ENCODE measurements around the gene USP32. TPM values are rescaled to one million over a fixed set of nuclear protein-coding genes. Genes with fewer than 3 reads are reported as not detected.

Gene USP32
- total RNA-seq, 4 donors from 2014 or later: 14.7 to 86.0 (median 54.8) TPM

DNA sequence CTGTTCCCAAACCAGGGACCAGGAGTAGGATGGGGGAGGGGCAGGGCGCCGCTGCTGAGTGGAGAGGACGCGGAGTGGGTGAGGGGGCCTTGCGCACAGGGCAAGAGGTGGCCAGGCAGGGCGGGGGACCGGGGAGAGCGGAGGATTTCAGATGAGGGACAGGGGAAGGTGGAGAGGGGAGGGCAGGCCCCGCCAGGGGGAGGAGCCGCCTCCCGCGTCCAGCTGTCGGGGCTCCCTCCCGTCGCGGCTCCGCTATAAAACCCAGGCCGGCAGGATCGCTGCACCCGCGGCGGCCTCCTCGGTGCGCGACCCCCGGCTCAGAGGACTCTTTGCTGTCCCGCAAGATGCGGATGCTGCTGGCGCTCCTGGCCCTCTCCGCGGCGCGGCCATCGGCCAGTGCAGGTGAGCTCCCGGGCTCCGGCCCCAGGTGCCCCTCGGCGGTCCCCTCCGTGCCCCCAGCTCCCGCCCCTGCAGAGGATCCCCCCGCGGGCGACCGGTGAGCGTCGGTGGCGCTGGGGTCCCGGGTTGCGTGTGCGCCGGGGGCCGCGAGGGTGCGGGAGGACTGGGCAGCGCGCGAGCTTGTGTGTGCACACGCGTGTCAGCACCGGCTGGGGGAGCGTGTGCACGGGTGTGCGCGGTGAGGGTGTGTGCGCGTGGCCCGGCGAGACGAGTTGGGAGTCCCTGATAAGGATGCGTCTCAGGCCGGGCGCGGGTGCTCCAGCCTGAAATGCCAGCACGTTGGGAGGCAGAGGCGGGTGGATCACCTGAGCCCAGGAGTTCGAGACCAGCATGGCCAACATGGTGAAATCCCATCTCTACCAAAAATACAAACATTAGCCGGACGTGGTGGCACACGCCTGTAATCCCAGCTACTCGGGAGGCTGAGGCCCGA, 242.0 kb downstream of the USP32 start, which contains the start of gene CA4:
Gene CA4, plus strand, starts transcription at position 283 of the 892 bp plus-strand sequence. Its CDS starts 62 bp downstream, at position 345.
- no peaks in the 10 kb centered on the region for H3K9me3 ChIP-seq
- H3K4me3 ChIP-seq: peak within 1 kb of the TSS in 3 of 4 donors; percentile 23 to 51 (median 25)
- H3K27ac ChIP-seq: peak within 1 kb of the TSS in 1 of 4 donors; percentile 57
- in situ Hi-C loops (cut with MboI; ENCODE audit: low pct_ligation_motif_present in 1 of 4, low pct_unique_long_range_greater_than_20kb in 1 of 4, low sequenced_read_pairs in 3 of 4) (loop anchor here in 3 of 4 donors (25.0 kb wide), 2 partner anchors 262 to 287 kb away; partner anchors contain the start of gene CHCT1 (in 1 of the 3)), intact Hi-C loops (cut with DNase I; ENCODE audit: low total_unique reads) (loop anchor here (10.0 kb wide), 2 partner anchors 45 to 285 kb away; no protein-coding TSS in a partner anchor)
- H3K36me3 ChIP-seq: no peaks in the 10 kb centered on the region
- peaks cover 0 to 31% (median 18%) of the 10 kb centered on the region in 4 donors for H3K4me1 ChIP-seq
- TF ChIP-seq, protein P1, sequence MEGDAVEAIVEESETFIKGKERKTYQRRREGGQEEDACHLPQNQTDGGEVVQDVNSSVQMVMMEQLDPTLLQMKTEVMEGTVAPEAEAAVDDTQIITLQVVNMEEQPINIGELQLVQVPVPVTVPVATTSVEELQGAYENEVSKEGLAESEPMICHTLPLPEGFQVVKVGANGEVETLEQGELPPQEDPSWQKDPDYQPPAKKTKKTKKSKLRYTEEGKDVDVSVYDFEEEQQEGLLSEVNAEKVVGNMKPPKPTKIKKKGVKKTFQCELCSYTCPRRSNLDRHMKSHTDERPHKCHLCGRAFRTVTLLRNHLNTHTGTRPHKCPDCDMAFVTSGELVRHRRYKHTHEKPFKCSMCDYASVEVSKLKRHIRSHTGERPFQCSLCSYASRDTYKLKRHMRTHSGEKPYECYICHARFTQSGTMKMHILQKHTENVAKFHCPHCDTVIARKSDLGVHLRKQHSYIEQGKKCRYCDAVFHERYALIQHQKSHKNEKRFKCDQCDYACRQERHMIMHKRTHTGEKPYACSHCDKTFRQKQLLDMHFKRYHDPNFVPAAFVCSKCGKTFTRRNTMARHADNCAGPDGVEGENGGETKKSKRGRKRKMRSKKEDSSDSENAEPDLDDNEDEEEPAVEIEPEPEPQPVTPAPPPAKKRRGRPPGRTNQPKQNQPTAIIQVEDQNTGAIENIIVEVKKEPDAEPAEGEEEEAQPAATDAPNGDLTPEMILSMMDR (IDR thresholded peaks at IDR 0.05): no peak
- no peak for TF ChIP-seq POLR2AphosphoS5 (IDR thresholded peaks at IDR 0.05)
- no peak for TF ChIP-seq POLR2A (IDR thresholded peaks at IDR 0.05)
- no peak for TF ChIP-seq EP300 (IDR thresholded peaks at IDR 0.05; ENCODE audit: low read depth)
- no peak for DNase-seq
- H3K27me3 ChIP-seq: peaks cover 88% of the 10 kb centered on the region
- 10% methylated on average over 59 of the region's 81 CpGs; no CpG with 5 or more reads in 1 of the 2 donors for WGBS, 2 donors (ENCODE audit: low coverage in 1 of 2)

DNA sequence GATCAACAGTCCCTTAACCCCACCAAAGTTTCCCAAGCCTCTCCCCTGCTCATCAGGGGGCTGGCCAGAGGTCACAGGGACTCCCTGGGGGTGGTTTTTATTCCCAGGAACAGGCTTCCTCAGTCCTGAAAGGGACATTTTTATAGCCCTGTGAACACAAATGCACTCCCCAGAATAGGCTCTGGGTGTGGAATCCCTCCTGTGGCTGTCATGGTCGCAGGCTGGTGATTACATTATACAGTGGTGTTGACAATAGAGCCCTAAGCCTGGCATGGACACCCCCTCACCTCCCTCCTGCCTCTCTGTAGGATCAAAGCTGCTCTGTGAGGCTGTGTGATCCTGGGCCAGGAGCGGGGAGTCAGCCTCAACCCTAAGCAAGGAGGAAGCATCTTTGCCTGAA, 243.6 kb downstream of the USP32 start:
- TF ChIP-seq, protein P1 (IDR thresholded peaks at IDR 0.05): no peak
- TF ChIP-seq POLR2AphosphoS5 (IDR thresholded peaks at IDR 0.05) (no peak), EP300 (IDR thresholded peaks at IDR 0.05; ENCODE audit: low read depth) (no peak), POLR2A (IDR thresholded peaks at IDR 0.05) (no peak)
- Histone ChIP-seq H3K36me3 (no peaks in the 10 kb centered on the region), H3K9me3 (no peaks in the 10 kb centered on the region), H3K4me1 (peaks cover 0 to 28% (median 18%) of the 10 kb centered on the region in 4 donors), H3K27ac (peak overlapping the region in 3 of 4 donors; percentile 34 to 57 (median 39)), H3K4me3 (no peak overlapping the region), H3K27me3 (peaks cover 83% of the 10 kb centered on the region)
- intact Hi-C loops (cut with DNase I; ENCODE audit: low total_unique reads): loop anchor here (10.0 kb wide), 1 partner anchor 286 kb away; no protein-coding TSS in a partner anchor
- 25% methylated on average over 2 of the region's 2 CpGs; no CpG with 5 or more reads in 1 of the 2 donors for WGBS, 2 donors (ENCODE audit: low coverage in 1 of 2)
- DNase-seq: no peak
- in situ Hi-C loops (cut with MboI; ENCODE audit: low pct_ligation_motif_present in 1 of 4, low pct_unique_long_range_greater_than_20kb in 1 of 4, low sequenced_read_pairs in 3 of 4): loop anchor here in 3 of 4 donors (25.0 kb wide), 2 partner anchors 264 to 289 kb away; partner anchors contain the start of gene CHCT1 (in 1 of the 3)

DNA sequence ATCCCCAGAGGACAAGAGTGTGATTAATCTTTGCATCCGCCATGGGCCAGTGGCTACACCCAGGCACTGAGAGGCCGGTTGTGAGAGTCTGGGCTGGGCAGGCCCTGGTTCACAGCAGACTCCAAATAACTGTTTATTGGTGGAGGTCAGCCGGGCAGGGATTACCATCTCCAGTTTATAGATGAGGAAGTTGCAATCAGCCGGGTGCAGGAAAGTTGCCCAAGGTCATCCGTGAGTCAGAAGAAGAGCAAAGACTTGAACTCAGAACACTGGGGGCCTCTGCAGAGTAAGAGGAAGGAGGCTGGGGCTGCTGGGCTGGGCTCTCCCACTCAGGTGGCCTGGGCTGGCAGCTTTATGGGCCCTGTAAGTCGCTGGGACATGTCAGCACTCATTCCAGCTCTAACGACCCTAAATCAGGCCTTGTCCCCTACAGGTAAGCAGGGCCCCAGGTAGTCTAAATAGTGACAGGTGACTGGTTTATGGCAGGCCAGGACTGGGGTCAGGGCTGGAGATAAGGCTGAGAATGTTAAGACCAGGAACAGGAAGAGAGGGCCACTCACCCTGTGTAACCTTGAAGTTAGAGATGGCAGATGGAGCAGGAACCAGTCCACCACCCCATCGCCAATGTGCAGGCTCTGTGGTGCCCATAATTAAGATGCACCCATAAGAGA, 244.2 kb downstream of the USP32 start:
- H3K27me3 ChIP-seq: peaks cover 86% of the 10 kb centered on the region
- no peaks in the 10 kb centered on the region for H3K9me3 ChIP-seq
- in situ Hi-C loops (cut with MboI; ENCODE audit: low pct_ligation_motif_present in 1 of 4, low pct_unique_long_range_greater_than_20kb in 1 of 4, low sequenced_read_pairs in 3 of 4): loop anchor here in 3 of 4 donors (25.0 kb wide), 2 partner anchors 265 to 290 kb away; partner anchors contain the start of gene CHCT1 (in 1 of the 3)
- H3K27ac ChIP-seq: peak overlapping the region in 3 of 4 donors; percentile 34 to 57 (median 50)
- no peak for TF ChIP-seq EP300 (IDR thresholded peaks at IDR 0.05; ENCODE audit: low read depth)
- no peak for TF ChIP-seq POLR2A (IDR thresholded peaks at IDR 0.05)
- TF ChIP-seq, protein P1 (IDR thresholded peaks at IDR 0.05): no peak
- TF ChIP-seq POLR2AphosphoS5 (IDR thresholded peaks at IDR 0.05): no peak
- 23 to 47% methylated on average over 3 to 8 of the region's 8 CpGs for WGBS, 2 donors (ENCODE audit: low coverage in 1 of 2)
- DNase-seq: peak; percentile 71
- no peaks in the 10 kb centered on the region for H3K36me3 ChIP-seq
- H3K4me3 ChIP-seq: no peak overlapping the region
- H3K4me1 ChIP-seq: peaks cover 1 to 34% (median 24%) of the 10 kb centered on the region in 4 donors
- intact Hi-C loops (cut with DNase I; ENCODE audit: low total_unique reads): loop anchor here (10.0 kb wide), 1 partner anchor 287 kb away; no protein-coding TSS in a partner anchor
